HG03025 (cell line): ENCODE results near the gene GATA3.

Source experiments
- ATAC-seq: cut with Tn5 transposase; IDR thresholded peaks from one replicate; pipeline ENCODE4 v1.9.1; 2021; ENCODE audit warnings: mild to moderate bottlenecking, moderate library complexity; ENCODE audit not compliant: unreplicated experiment, low FRiP score

The GATA3 gene

DNA sequence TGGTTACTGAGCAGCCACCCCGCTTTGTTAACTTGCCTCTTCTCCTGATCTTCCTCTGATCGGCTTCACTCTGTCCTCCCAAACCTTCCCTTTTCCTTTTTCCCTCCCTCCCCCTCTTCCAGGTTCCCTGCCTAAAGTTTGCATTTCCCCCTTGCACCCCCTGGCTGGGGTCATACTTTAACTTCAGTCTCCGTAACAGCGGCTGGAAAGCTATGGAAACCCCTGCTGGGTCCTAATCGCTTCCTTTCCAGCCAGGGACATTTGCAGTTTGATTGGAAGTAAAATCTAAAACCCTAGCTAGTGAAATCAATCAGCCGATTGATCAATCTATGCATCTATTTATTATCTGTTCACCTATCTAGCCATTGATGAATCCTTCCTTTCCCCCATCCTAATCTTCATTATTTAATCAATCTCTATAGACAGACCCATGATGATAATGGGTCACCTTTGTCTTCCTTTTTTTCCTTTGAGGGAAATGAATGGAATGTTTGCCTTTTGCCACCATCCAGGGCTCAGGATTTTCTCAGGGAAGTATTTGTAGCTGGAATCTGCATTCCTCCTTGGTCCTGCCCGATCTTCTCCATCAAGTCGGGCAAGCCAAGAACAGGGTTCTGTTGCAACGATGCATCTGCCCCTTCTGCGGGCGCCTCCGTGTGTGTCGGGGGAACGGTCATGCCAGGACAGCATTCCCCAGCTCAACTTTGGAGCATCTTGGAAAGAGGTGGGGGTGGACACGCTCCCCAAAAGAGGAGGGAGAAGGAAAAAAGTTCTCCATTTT is 8.8 kb downstream of the GATA3 start:
- ATAC-seq, result no peak

GRCh38 chr10:8063935-8064334 is 9.4 kb downstream of the GATA3 start:
- no peak for ATAC-seq

GRCh38 chr10:8064436-8064835 is 9.9 kb downstream of the GATA3 start:
- no peak for ATAC-seq

GRCh38 chr10:8065651-8066050 is 11.2 kb downstream of the GATA3 start:
- ATAC-seq, result no peak

GRCh38 chr10:8066124-8066523 is 11.6 kb downstream of the GATA3 start:
- ATAC-seq, result no peak

DNA sequence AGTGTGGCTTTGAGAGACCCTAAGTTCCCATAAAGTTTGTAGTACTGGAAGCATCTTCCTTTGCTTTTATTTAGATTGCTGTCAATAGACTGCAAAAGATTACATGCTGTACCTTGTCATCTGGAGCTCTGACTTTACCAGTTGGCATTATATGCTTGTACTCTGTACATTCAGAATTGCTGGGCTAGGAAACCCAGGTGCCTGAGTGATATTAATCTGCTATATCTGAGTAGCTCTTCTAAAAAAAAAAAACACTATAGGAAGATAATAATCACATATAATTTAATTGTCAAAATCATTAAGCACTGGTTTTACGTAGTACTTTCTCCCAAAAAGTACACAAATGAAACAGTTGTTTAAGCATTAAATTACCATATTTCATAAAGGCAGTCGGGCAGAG is 12.3 kb downstream of the GATA3 start:
- no peak for ATAC-seq

DNA sequence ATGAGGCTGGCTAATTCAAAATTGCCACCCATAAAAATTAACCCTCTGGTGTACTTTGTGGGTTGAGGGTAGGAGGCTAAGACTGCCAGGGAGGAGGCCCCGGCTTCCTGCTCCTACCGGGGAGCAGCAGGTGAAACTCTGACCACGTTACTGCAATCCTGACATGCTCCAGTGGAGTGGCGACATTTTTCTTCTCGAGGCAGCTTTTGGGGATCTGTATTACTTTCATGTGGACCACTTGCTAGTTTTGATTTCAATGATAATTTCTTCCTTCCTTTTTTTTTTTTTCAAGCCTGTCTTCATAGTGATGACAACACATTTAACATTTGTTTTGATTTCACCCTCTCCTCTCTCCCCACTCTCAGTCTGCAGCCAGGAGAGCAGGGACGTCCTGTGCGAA is 14.6 kb downstream of the GATA3 start:
- no peak for ATAC-seq

DNA sequence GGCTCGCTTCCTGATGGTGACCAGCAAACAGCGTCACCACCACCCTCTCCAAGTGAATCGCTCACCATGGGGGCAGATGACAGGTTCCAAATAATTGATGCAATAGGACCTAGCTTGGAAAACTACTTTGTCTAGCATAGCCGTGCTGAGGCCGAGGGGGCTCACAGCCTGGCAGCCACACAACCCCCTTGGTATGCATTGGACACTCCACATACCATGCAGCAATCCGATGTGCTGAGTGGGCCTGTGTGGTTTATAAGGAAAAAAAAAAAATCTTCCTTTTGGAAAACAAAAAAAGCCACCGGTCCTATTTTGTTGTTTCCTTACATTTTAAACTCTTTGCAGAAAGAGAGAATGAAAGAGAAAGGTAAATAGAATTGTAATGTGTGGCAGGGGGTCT is 15.1 kb downstream of the GATA3 start:
- ATAC-seq, result no peak

DNA sequence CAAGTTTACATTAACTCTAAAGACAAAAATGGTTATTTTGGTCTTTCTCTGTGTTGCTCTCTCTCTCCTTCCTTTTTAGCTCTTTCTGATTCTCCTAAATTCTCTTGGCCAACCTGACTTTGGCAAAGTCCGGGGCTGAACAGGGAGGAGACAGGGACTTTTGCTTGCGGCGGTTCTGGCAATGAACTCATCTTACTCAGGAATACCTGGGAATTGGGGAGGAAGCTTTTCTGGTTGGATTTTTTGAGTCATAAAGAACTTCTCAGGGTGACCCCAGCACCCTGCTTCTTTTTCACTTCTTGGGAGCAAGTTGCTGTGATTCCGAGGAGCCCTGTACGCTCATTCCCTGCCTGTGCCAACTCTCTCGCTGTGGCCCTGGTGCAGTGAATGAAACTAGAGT is 16.0 kb downstream of the GATA3 start:
- ATAC-seq, result no peak

- ATAC-seq, result no peak
Observed at GRCh38 chr10:8071006-8071405, 16.5 kb downstream of the GATA3 start.

DNA sequence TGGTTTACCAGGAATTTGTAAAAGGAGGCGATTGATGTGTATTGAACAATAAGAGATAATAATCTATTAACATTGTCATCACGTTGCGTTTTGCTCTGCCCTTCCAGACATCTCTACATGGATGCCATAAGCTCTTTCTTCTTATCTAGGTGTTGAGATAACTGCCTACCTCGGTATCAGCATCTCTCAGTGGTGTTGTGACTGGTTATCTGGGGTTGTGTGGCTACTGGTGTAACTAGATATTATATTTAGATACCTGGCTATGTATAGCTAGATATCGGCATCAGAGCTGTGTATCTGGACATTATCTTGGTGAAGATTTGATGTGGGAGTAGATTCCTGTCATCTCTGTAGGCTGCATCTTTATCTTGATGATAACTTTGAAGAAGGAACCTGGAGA is 17.2 kb downstream of the GATA3 start:
- ATAC-seq, result no peak

GRCh38 chr10:8072211-8072610 is 17.7 kb downstream of the GATA3 start:
- no peak for ATAC-seq

DNA sequence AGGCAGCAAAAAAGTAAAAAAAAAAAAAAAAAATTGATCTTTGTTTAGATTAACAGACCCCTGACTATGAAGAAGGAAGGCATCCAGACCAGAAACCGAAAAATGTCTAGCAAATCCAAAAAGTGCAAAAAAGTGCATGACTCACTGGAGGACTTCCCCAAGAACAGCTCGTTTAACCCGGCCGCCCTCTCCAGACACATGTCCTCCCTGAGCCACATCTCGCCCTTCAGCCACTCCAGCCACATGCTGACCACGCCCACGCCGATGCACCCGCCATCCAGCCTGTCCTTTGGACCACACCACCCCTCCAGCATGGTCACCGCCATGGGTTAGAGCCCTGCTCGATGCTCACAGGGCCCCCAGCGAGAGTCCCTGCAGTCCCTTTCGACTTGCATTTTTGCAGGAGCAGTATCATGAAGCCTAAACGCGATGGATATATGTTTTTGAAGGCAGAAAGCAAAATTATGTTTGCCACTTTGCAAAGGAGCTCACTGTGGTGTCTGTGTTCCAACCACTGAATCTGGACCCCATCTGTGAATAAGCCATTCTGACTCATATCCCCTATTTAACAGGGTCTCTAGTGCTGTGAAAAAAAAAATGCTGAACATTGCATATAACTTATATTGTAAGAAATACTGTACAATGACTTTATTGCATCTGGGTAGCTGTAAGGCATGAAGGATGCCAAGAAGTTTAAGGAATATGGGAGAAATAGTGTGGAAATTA is 19.4 kb downstream of the GATA3 start:
- no peak for ATAC-seq

DNA sequence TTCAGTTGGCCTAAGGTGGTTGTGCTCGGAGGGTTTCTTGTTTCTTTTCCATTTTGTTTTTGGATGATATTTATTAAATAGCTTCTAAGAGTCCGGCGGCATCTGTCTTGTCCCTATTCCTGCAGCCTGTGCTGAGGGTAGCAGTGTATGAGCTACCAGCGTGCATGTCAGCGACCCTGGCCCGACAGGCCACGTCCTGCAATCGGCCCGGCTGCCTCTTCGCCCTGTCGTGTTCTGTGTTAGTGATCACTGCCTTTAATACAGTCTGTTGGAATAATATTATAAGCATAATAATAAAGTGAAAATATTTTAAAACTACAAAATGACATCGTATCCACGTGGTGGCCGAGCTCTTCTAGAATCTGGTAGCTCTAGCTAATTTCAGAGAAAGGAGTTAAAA is 20.4 kb downstream of the GATA3 start:
- no peak for ATAC-seq

DNA sequence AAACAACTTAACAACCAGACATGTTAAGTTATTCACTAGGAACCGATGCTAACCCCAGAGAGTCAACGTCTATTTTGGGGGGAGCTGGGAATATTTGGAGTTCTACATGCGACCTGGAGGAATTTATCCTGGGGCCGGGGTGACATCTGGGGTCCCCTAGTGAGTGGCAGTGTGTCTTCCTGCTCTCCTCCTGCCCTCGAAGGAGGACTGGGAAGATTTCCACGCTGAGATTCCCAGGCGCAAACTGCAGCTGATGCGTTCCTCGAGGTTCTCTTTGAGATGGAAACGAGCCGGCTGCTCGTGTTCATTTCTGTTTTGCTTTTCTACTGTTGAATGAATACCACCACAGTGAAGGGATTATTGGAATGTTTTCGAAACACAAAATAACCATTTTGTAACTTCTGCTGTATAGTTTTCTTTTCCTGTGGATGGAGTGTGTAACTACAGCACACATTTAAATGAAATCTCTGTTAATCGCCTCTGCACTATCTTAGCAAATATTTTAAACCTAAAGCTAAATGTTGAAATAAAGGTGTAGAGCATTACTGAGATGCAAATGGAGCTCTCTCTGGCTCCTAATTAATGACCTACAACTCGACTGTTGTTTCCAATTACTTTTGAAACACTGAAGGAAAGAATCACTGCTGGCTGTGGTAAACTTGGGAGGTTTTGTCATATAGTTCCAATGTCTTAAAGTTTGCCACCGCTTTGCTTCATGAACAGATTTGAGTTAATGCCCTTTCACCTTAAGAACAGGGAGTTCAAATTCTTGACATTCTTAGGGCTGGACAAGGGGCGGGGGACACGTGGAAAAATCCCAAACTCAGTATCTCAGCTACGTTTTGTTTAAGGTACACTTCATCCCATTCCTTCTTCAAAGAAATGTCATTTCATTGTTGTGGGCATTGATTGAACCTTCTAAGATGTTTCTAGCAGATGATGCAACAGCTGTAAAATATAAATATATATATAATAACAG is 21.1 kb downstream of the GATA3 start:
- no peak for ATAC-seq

DNA sequence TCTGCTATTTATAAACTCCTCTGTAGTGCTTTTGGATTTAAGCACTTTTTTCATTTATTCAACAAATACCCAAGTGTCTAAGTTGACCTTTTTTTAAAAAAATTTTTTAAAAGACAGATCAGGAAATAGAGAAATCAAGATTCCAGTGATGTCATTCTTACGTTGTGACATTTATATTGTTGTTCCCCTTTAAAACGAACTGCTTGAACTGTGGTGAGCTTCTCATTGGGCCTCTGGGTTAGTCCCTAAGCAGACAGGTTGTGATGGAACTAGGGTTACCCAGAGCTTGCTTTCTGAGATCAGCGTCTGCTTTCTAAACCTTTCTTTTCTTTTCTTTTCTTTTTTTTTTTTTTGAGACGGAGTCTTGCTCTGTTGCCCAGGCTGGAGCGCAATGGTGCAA is 22.4 kb downstream of the GATA3 start:
- no peak for ATAC-seq

DNA sequence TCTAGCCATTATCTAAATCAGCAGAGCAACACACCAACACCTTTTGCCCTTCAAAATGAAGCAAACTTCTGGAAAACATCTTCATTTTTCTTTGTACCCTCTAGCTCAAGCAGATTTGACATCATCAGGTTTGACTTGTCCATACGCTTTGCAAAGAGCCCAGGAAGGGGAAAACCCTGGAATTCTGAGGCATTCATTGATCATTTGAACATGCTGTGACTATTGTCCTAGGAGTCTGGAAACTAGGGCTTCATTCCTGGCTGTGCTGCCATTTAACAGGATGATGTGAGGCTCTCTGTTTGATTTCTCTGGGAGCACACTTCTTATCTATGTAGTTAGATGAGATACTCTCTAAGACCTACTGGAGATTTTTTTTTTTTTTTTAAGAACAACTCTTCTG is 23.5 kb downstream of the GATA3 start:
- ATAC-seq, result no peak

GRCh38 chr10:8079126-8079525 is 24.6 kb downstream of the GATA3 start:
- ATAC-seq, result no peak

DNA sequence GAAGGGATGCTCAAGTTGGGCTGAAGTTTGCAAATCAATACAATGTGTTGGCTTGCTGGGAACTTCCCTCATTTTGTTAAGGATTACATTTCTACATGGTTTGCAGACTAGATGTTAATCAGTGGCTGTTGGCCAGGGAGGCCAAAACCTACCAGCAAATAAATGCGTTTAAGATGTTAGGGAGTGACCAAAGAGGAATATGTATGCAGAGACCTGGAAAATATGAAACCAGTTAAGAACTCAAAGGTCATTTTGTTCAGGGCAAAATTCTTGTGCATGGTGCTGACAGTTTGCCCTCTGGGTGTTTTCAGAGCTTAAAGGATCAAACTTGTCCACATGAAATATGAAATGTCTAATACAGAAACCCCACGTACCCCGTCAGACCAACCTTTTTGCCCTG is 30.3 kb downstream of the GATA3 start:
- no peak for ATAC-seq

GRCh38 chr10:8085251-8085650 is 30.8 kb downstream of the GATA3 start:
- ATAC-seq, result no peak

- ATAC-seq, result no peak
Observed at GRCh38 chr10:8086315-8086714, 31.8 kb downstream of the GATA3 start.
